Measurements from ENCODE around the gene KCNC2.

KCNC2 gene

GRCh38 chr12:75047885-75048525 is 161.6 kb downstream of the KCNC2 start:
- DNase-seq: no peak

- no peak for DNase-seq
These were observed 167.5 kb downstream of the KCNC2 start for GRCh38 chr12:75042125-75042524.

- DNase-seq: no peak
These were observed 168.2 kb downstream of the KCNC2 start for GRCh38 chr12:75041472-75041871.

GRCh38 chr12:75020068-75020557 is 189.5 kb downstream of the KCNC2 start:
- DNase-seq: no peak

GRCh38 chr12:75011120-75011519 is 198.5 kb downstream of the KCNC2 start:
- DNase-seq: no peak

GRCh38 chr12:75007133-75007532 is 202.5 kb downstream of the KCNC2 start:
- DNase-seq: no peak

- DNase-seq: no peak
These were observed 209.5 kb downstream of the KCNC2 start for GRCh38 chr12:75000120-75000519.

- no peak for DNase-seq
These were observed 210.2 kb downstream of the KCNC2 start for GRCh38 chr12:74999474-74999873.
